Nephron progenitor cell (in vitro differentiated cells): ENCODE data around the gene SPDYE2B.
A peak's percentile ranks its signal among the peaks of the same experiment; 100 is the strongest.
"Not testable (repeated sequence)": the region's sequence is repeated elsewhere in the genome, so short reads cannot be mapped to it uniquely, and the experiment has no call there.

Source experiments
- DNase-seq: peaks from one replicate; pipeline ENCODE4 v3.0.0; 2021
- H3K27ac Mint-ChIP-seq: 2 replicates; pipeline ENCODE4 v1.8.0; 2021; ENCODE audit warnings: mild to moderate bottlenecking, moderate library complexity, mixed read lengths
- H3K27me3 Mint-ChIP-seq: 2 replicates; pipeline ENCODE4 v1.8.0; 2021; ENCODE audit warnings: mild to moderate bottlenecking, low read depth, mixed read lengths; ENCODE audit not compliant: poor library complexity
- H3K36me3 Mint-ChIP-seq: 2 replicates; pipeline ENCODE4 v1.8.0; 2021; ENCODE audit warnings: low read depth, mixed read lengths
- H3K4me1 Mint-ChIP-seq: 2 replicates; pipeline ENCODE4 v1.8.0; 2021; ENCODE audit warnings: mixed read lengths
- H3K4me3 Mint-ChIP-seq: 2 replicates; pipeline ENCODE4 v1.8.0; 2021; ENCODE audit warnings: mild to moderate bottlenecking, moderate library complexity, mixed read lengths
- H3K9me3 Mint-ChIP-seq: 2 replicates; pipeline ENCODE4 v1.8.0; 2021; ENCODE audit warnings: mild to moderate bottlenecking, moderate library complexity, mixed read lengths

The SPDYE2B gene, protein sequence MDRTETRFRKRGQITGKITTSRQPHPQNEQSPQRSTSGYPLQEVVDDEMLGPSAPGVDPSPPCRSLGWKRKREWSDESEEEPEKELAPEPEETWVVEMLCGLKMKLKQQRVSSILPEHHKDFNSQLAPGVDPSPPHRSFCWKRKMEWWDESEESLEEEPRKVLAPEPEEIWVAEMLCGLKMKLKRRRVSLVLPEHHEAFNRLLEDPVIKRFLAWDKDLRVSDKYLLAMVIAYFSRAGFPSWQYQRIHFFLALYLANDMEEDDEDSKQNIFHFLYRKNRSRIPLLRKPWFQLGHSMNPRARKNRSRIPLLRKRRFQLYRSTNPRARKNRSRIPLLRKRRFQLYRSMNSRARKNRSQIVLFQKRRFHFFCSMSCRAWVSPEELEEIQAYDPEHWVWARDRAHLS

GRCh38 chr7:102649924-102650323 lies at the start of gene SPDYE2B:
Gene SPDYE2B (plus strand): TSS chr7:102650319. CDS start chr7:102652349, 2,030 bp downstream.
- not testable (repeated sequence) for H3K27me3 Mint-ChIP-seq, DNase-seq, H3K9me3 Mint-ChIP-seq, H3K4me3 Mint-ChIP-seq, H3K4me1 Mint-ChIP-seq, H3K27ac Mint-ChIP-seq, H3K36me3 Mint-ChIP-seq

GRCh38 chr7:102602317-102602716 lies 47.8 kb upstream of the SPDYE2B start:
- H3K36me3 Mint-ChIP-seq, H3K4me1 Mint-ChIP-seq: not testable (repeated sequence)

GRCh38 chr7:102604431-102605145 lies 45.5 kb upstream of the SPDYE2B start:
- H3K36me3 Mint-ChIP-seq, H3K9me3 Mint-ChIP-seq, DNase-seq, H3K27ac Mint-ChIP-seq, H3K4me3 Mint-ChIP-seq, H3K4me1 Mint-ChIP-seq, H3K27me3 Mint-ChIP-seq: not testable (repeated sequence)

More at GRCh38 chr7:102602317-102602716, 47.8 kb upstream of the SPDYE2B start:
- not testable (repeated sequence) for DNase-seq, H3K27me3 Mint-ChIP-seq, H3K27ac Mint-ChIP-seq, H3K4me3 Mint-ChIP-seq, H3K9me3 Mint-ChIP-seq

DNA sequence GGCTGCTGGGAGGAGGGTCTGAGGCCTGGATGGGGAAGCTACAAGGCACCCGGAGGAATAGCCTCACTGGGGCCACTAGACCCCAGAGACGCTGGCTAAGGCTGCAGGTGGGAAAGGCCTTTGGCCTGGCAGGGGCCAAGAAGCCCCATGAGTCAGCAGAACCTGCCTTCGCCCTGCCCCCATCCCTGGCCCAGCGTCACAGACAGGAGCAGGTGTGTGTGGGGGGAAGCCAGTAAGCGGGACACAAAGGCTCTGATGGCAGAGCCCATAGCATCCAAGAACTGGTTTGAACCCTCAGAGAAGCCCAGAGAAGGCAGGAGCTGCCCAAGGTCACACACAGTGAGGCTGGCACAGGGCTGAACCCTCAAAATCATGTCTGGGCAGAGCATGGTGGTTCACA lies 43.3 kb upstream of the SPDYE2B start:
- not testable (repeated sequence) for H3K36me3 Mint-ChIP-seq, H3K4me1 Mint-ChIP-seq, DNase-seq, H3K27ac Mint-ChIP-seq, H3K4me3 Mint-ChIP-seq, H3K27me3 Mint-ChIP-seq, H3K9me3 Mint-ChIP-seq

DNA sequence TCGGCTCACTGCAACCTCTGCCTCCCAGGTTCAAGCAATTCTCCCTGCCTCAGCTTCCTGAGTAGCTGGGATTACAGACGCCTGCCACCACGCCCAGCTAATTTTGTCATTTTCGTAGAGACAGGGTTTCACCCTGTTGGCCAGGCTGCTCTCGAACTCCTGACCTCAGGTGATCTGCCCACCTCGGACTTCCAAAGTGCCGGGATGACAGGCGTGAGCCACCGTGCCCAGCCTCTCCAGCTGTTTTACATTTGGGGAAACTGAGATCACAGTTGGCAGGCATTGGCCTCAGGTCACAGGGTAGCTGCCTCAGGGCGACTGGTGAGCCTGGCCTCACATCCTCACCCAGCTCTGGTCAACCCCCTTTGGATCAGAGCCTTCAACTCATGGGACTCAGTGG lies 40.4 kb upstream of the SPDYE2B start:
- not testable (repeated sequence) for DNase-seq, H3K27ac Mint-ChIP-seq, H3K27me3 Mint-ChIP-seq, H3K4me3 Mint-ChIP-seq, H3K9me3 Mint-ChIP-seq, H3K36me3 Mint-ChIP-seq, H3K4me1 Mint-ChIP-seq

DNA sequence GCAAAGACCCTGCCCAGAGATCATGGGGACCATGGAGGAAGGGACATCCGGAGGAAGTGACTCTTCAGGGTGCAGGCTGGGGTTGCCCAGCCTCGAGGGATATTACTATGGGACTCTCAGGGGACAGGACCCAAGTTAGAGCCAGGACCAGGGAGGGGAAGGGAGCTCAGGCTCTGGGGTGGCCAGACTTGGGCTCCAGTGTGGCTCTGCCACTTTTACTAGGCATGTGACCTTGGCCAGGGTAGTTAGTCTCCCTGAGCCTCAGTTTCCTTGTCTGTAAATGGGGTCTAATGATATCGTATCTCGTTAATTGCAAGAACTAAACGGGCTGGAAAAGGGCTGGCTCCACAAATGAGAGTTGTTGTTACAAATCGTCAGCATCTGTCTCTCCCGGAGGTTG lies 39.7 kb upstream of the SPDYE2B start:
- H3K4me1 Mint-ChIP-seq, H3K9me3 Mint-ChIP-seq, H3K4me3 Mint-ChIP-seq, H3K36me3 Mint-ChIP-seq, DNase-seq, H3K27ac Mint-ChIP-seq, H3K27me3 Mint-ChIP-seq: not testable (repeated sequence)

DNA sequence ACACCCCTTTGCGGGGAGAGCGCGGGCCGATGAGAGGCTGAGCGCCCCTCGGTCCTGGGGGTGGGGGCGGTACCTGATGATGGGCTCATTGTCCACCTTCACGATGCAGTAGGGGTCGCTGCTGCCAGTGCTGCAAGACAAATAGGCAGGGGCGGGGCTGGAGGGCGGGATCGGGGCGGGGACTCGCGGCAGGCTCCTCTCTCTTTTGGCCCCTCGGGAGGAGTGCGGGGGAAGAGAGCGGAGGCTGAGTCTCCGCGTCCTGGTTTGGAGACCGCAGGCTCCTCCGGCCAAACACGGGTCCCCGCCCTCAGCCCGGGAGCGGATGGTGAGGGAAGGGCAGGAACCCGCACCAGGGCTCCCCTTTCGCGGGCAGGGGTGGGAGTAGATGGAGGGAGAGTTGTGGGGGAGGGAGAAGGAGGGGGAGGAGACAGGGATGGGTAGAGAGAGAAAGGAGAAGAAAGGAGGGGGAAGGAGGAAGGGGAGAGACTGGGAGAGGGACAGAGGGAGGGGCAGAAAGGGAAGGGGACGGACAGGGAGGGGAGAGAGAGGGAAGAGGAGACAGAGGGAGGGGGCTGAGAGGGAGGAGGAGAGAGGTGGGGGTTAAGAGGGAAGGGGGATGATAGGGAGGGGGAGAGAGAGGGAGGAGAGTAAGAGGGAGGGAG lies 39.0 kb upstream of the SPDYE2B start:
- not testable (repeated sequence) for H3K4me3 Mint-ChIP-seq, H3K27me3 Mint-ChIP-seq, H3K9me3 Mint-ChIP-seq, H3K27ac Mint-ChIP-seq, H3K4me1 Mint-ChIP-seq, H3K36me3 Mint-ChIP-seq, DNase-seq

DNA sequence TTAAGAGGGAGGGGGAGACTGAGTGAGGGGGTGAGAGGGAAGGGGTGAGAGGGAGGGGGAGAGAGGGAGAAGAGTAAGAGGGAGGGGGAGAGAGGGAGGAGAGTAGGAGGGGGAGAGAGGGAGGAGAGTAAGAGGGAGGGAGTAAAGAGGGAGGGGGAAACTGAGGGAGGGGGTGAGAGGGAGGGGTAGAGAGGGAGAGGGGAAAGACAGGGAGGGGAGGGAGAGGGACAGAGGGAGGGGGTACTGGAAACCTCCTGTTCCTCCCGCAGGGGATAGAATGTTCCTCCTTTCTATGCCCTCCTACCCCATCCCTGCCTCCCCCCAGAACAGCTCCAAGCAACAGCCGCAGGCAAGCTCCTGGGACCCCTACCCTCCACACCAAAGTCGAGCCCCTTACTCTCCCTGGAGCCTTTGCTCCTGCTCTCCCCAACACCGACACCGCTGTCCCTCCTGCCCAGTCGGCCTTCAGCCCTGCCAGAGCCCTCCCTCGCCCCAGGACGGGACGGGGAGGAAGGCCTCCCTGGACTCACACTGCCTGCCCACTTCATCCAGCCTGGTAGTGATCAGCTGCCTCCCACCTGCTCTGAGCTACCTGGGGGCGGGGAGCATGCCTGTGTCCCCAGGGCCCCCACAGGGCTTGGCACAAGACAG lies 38.3 kb upstream of the SPDYE2B start:
- H3K27ac Mint-ChIP-seq, H3K36me3 Mint-ChIP-seq, H3K4me1 Mint-ChIP-seq, H3K4me3 Mint-ChIP-seq, H3K9me3 Mint-ChIP-seq, H3K27me3 Mint-ChIP-seq: not testable (repeated sequence)
- DNase-seq: peak; percentile 49

DNA sequence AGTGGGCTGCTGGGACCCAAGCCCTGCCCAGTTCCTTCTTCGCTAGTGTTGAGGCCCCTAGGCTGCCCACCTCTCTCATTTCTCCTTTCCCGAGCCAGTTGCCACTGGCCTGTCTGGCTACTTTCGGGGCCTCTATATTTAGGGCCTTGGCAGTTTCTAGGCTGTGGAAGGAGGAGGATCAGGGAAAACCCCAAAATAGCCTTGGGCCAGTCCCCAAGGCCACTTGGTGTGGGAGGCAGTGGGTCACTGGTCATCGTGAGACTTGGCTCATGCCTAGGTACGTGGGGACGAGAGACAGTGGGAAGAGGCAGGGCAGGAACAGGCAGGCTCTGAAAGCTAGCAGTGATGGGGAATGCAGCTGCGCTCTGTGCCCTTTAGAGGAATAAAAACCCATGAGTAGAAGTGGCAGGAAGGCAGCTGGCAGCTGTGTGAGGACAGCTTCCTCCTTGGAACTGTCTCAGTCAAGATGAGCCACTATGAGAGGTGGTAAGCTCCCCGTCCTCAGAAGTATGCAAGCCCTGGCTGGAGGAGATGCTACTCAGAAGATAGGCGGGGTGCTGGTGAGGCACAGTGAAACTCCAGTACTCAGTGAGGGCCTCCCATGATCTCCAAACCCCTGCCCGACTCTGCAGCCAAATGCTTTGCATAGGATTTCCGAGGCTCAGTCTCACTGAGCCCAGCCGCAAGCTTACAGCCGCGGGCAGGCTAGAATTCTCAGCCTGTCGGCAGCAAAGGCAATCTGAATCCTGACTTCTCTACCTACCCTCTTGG lies 36.4 kb upstream of the SPDYE2B start:
- H3K4me1 Mint-ChIP-seq, H3K36me3 Mint-ChIP-seq, H3K27me3 Mint-ChIP-seq, H3K9me3 Mint-ChIP-seq, H3K27ac Mint-ChIP-seq, H3K4me3 Mint-ChIP-seq, DNase-seq: not testable (repeated sequence)

DNA sequence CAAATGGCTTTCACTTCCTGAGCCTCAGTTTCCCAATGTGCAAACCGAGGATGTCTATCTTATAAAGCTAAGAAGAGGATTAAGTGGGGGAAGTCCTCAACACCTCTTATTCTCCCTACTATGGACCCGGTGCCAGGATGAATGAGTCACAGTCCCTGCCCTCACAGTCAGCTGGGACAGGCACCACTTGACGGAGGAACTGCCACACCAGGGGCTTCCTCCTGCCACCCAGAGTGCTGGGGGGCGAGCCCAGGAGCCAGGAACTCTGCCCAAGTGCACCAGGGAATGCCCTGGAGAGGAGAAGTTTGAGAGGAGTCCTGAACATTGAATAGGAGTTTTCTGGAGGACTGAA lies 35.8 kb upstream of the SPDYE2B start:
- not testable (repeated sequence) for H3K9me3 Mint-ChIP-seq, H3K27me3 Mint-ChIP-seq, DNase-seq, H3K4me1 Mint-ChIP-seq, H3K36me3 Mint-ChIP-seq, H3K4me3 Mint-ChIP-seq, H3K27ac Mint-ChIP-seq

DNA sequence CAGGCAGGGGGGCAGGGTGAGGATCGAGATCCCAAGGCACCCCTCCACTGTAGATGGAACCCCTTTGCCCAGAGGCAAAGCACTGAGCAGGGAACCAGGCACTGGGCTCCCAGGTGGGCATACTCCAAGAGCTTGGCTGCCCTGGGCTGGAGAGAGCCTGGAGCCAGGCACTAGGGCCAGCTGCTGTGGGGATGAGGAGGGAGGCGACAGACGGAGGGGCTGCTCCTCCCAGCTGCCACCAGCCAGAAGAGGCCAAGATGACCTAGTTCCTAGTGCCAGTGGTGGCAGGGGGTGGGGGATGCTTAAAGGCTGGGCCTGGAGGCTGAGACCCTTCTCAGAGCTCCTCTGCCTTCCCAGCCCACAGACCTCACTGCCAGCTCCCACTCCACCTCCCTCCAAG lies 35.2 kb upstream of the SPDYE2B start:
- H3K27me3 Mint-ChIP-seq, H3K4me3 Mint-ChIP-seq, H3K9me3 Mint-ChIP-seq, DNase-seq, H3K27ac Mint-ChIP-seq, H3K4me1 Mint-ChIP-seq, H3K36me3 Mint-ChIP-seq: not testable (repeated sequence)

DNA sequence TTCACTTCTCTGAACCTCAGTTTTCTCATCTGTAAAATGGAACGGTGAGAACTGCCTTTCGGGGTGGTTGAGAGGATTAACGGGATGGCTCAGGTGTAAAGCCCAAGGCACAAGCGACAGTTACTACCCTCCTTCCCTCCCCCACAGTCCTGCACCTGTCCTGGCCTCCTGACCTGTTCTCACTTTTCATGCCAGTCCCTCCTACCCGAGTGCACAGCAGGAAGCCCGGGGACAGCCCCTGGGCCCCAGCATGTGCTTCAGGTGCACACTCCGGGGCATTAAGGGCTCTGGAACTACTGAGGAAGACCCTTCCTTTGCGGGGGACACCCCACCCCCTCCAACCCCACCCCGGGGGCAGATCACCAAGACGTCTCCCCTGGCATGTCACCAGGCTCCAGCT lies 34.2 kb upstream of the SPDYE2B start:
- H3K27ac Mint-ChIP-seq, H3K9me3 Mint-ChIP-seq, DNase-seq, H3K4me1 Mint-ChIP-seq, H3K36me3 Mint-ChIP-seq, H3K27me3 Mint-ChIP-seq, H3K4me3 Mint-ChIP-seq: not testable (repeated sequence)

DNA sequence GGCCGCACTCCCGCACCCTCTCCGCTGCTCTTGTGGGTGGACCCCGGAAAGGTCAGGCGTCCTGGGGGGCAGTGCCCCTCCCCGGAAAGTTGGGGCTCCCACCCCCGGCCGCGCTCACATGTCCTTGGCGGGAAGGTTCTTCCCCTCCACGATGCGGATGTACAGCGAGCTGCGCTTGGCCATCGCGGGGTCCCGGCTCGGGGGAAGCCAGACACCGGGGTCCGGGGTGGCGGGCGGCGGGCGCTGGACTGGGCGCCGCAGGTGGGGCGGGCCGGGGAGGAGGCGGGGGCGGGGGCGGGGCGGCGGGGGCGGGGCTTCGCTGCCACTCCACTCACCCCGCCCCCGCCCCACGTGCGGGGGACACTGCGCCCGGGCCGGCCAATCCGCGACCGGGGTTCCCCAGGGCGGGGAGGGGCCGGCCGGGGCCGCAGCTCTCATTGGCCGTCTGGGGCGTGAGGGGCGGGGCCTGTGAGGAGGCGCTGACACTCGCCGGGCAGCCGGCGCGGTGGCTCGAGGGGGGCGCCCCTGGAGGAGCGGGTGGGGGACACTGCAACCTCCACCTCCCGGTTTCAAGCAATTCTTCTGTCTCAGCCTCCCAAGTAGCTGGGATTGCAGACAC lies 33.5 kb upstream of the SPDYE2B start, which contains the start of gene RASA4:
Gene RASA4 (minus strand): TSS at position 250 of the 619 bp plus-strand sequence. CDS start 67 bp downstream, at position 183.
- not testable (repeated sequence) for H3K4me3 Mint-ChIP-seq, H3K36me3 Mint-ChIP-seq, H3K9me3 Mint-ChIP-seq, H3K4me1 Mint-ChIP-seq, H3K27me3 Mint-ChIP-seq, H3K27ac Mint-ChIP-seq
- peak; percentile 55 for DNase-seq
